PC-3 (cell line): ENCODE data around the gene GAD1. TPM values are rescaled to one million over a fixed set of nuclear protein-coding genes. Genes with fewer than 3 reads are reported as not detected.

Experiments
- ATAC-seq: fragments of 200-7000 bp; cut with Tn5 transposase; 2 replicates; pipeline ENCODE4 v1.9.1; 2020; ENCODE audit warnings: mild to moderate bottlenecking, moderate library complexity
- BruUV-seq: library from RNA; stranded (reverse); fragments of 400-500 nt; replicated peaks from 2 replicates; lab custom pipeline; 2021; lab: Mats Ljungman, UMichigan
- CTCF ChIA-PET: fragments of 300-600 bp; sonication (Branson Sonifier 250); formaldehyde crosslinking; loops from one replicate; lab custom pipeline; 2022; ENCODE audit warnings: antibody characterized with exemption; lab: Charles Lee
- POLR2A ChIA-PET: fragments of 300-600 bp; sonication (Branson Sonifier 250); formaldehyde crosslinking; loops from one replicate; lab custom pipeline; 2022; ENCODE audit warnings: antibody characterized with exemption; ENCODE audit not compliant: unreplicated experiment; lab: Charles Lee
- DNase-seq: peaks from one replicate; pipeline ENCODE4 v3.0.0-alpha.2; 2015
- H2AFZ ChIP-seq: fragments of 300-600 bp; sonication (generic); 2 replicates; pipeline ENCODE4 v1.6.0; 2016; ENCODE audit warnings: antibody characterized with exemption, low read length
- H3F3A ChIP-seq: fragments of 300-600 bp; sonication (generic); one replicate; pipeline ENCODE4 v1.6.0; 2017; ENCODE audit warnings: antibody characterized with exemption, low read length, control low read depth, mild to moderate bottlenecking; ENCODE audit not compliant: unreplicated experiment
- H3K27ac ChIP-seq: fragments of 300-600 bp; sonication (generic); 2 replicates; pipeline ENCODE4 v1.5.1; 2016; ENCODE audit warnings: mild to moderate bottlenecking, low read length
- H3K27me3 ChIP-seq: fragments of 300-600 bp; sonication (generic); 2 replicates; pipeline ENCODE4 v1.6.1; 2016; ENCODE audit warnings: low read length, mixed read lengths
- H3K36me3 ChIP-seq: fragments of 300-600 bp; sonication (generic); 2 replicates; pipeline ENCODE4 v1.6.1; 2016; ENCODE audit warnings: low read depth, mixed run types, low read length, mixed read lengths
- H3K4me1 ChIP-seq: fragments of 300-600 bp; sonication (generic); 2 replicates; pipeline ENCODE4 v1.5.1; 2016; ENCODE audit warnings: low read length; ENCODE audit not compliant: insufficient read depth
- H3K4me2 ChIP-seq: fragments of 300-600 bp; sonication (generic); 2 replicates; pipeline ENCODE4 v1.6.0; 2016; ENCODE audit warnings: low read length
- H3K4me3 ChIP-seq: fragments of 300-600 bp; sonication (generic); 2 replicates; pipeline ENCODE4 v1.5.1; 2016; ENCODE audit warnings: mild to moderate bottlenecking, low read length, mixed read lengths
- H3K79me2 ChIP-seq: fragments of 300-600 bp; sonication (generic); 2 replicates; pipeline ENCODE4 v1.6.1; 2017; ENCODE audit warnings: low read length, mixed read lengths
- H3K9ac ChIP-seq: fragments of 300-600 bp; sonication (generic); 2 replicates; pipeline ENCODE4 v1.6.0; 2016; ENCODE audit warnings: mild to moderate bottlenecking, low read length
- H3K9me2 ChIP-seq: fragments of 300-600 bp; sonication (generic); replicated peaks from 2 replicates; pipeline ENCODE4 v1.6.1; 2016; ENCODE audit warnings: mixed run types, low read length, mixed read lengths
- H3K9me3 ChIP-seq: fragments of 300-600 bp; sonication (generic); 2 replicates; pipeline ENCODE4 v1.6.1; 2016; ENCODE audit warnings: low read length, mixed read lengths
- H4K20me1 ChIP-seq: fragments of 300-600 bp; sonication (generic); 2 replicates; pipeline ENCODE4 v1.6.1; 2016; ENCODE audit warnings: low read length, mixed read lengths
- EZH2 ChIP-seq: fragments of 300-600 bp; sonication (generic); IDR thresholded peaks from one replicate; pipeline ENCODE4 v1.6.1; 2017; ENCODE audit warnings: antibody characterized with exemption, mild to moderate bottlenecking, low read length; ENCODE audit not compliant: unreplicated experiment
- EZH2phosphoT487 ChIP-seq: fragments of 300-600 bp; sonication (generic); IDR thresholded peaks from 2 replicates; pipeline ENCODE4 v1.6.1; 2018; ENCODE audit warnings: mild to moderate bottlenecking, antibody characterized with exemption, low read length, borderline replicate concordance
- intact Hi-C: fragments of 100-400 bp; cut with micrococcal nuclease; formaldehyde crosslinking; loops from 2 replicates; pipeline ENCODE4 v1.9.0; 2023
- total RNA-seq: library from RNA; depleted of rRNA; stranded (reverse); fragments of >200 nt; gene quantifications from 2 replicates; pipeline ENCODE4 v1.2.3, GENCODE V29; 2014
- TF ChIP-seq, protein P1 (sequence below): fragments of 300-600 bp; sonication (generic); conservative IDR thresholded peaks from 2 replicates; pipeline ENCODE4 v1.5.1; 2017; ENCODE audit warnings: antibody characterized with exemption, low read depth, mild to moderate bottlenecking, low read length

Gene GAD1
- total RNA-seq, 1 experiment from 2014 or later = 10.6 TPM

DNA sequence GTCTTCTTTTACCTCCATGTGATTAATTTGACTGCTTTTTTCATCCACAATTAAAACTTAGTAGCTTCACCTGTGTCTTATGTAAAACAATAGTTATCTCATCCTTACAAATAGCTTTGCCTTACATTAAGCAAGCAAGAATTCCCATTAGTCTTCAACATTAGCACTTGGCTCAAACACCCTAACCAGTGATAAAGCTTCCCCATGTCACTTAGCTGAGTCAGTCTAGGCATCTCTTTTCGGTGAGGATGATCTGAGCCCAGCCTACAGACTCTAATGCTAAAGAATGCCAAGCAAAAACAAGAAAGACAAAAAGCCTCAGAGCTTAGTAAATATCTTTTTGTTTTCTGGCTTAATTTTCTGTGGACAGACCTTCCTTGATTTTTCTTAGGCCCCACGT is 26.1 kb downstream of the GAD1 start:
- Histone ChIP-seq H3K9me3 (no peaks in the 10 kb centered on the region), H3K4me2 (peak overlapping the region; percentile 12), H2AFZ (no peak overlapping the region), H3K4me3 (no peak overlapping the region), H4K20me1 (no peaks in the 10 kb centered on the region), H3K36me3 (no peaks in the 10 kb centered on the region), H3K27me3 (no peaks in the 10 kb centered on the region), H3K27ac (no peak overlapping the region), H3K9me2 (no peaks in the 10 kb centered on the region), H3F3A (no peaks in the 10 kb centered on the region), H3K9ac (no peak overlapping the region), H3K4me1 (peaks cover 24% of the 10 kb centered on the region), H3K79me2 (no peaks in the 10 kb centered on the region)
- intact Hi-C loops = loop anchor here (2.0 kb wide), 2 partner anchors 26 to 30 kb away; partner anchors contain the start of gene GAD1
- POLR2A ChIA-PET = interaction anchor here (0.6 kb wide), 1 partner anchor 1245 kb away, joined by 19 read pairs; no protein-coding TSS in a partner anchor
- BruUV-seq = no TSS peak
- ATAC-seq = peak; percentile 26; the same call in 1 of the 2 replicates
- TF ChIP-seq, protein P1, sequence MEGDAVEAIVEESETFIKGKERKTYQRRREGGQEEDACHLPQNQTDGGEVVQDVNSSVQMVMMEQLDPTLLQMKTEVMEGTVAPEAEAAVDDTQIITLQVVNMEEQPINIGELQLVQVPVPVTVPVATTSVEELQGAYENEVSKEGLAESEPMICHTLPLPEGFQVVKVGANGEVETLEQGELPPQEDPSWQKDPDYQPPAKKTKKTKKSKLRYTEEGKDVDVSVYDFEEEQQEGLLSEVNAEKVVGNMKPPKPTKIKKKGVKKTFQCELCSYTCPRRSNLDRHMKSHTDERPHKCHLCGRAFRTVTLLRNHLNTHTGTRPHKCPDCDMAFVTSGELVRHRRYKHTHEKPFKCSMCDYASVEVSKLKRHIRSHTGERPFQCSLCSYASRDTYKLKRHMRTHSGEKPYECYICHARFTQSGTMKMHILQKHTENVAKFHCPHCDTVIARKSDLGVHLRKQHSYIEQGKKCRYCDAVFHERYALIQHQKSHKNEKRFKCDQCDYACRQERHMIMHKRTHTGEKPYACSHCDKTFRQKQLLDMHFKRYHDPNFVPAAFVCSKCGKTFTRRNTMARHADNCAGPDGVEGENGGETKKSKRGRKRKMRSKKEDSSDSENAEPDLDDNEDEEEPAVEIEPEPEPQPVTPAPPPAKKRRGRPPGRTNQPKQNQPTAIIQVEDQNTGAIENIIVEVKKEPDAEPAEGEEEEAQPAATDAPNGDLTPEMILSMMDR = no peak
- no peak for TF ChIP-seq EZH2phosphoT487
- DNase-seq = peak; percentile 38
- CTCF ChIA-PET = interaction anchor here (0.6 to 1.2 kb wide), 2 partner anchors 31 to 86 kb away, joined by 3 to 4 read pairs; no protein-coding TSS in a partner anchor

GRCh38 chr2:170843656-170844055 is 27.0 kb downstream of the GAD1 start:
- no peak for TF ChIP-seq EZH2
- TF ChIP-seq, protein P1 = no peak
- no peak for TF ChIP-seq EZH2phosphoT487
- Histone ChIP-seq H3K4me3 (no peak overlapping the region), H3F3A (no peaks in the 10 kb centered on the region), H3K9me2 (no peaks in the 10 kb centered on the region), H3K4me2 (peak overlapping the region; percentile 12), H3K9ac (no peak overlapping the region), H3K36me3 (no peaks in the 10 kb centered on the region; the same call in 1 of the 2 replicates), H3K27me3 (no peaks in the 10 kb centered on the region), H3K79me2 (no peaks in the 10 kb centered on the region), H3K27ac (0 out of 2 replicates have a peak overlapping the region, but pooled peaks have one; percentile 6), H2AFZ (no peak overlapping the region), H3K4me1 (peaks cover 24% of the 10 kb centered on the region), H4K20me1 (no peaks in the 10 kb centered on the region), H3K9me3 (no peaks in the 10 kb centered on the region)
- peak; percentile 94 for DNase-seq
- POLR2A ChIA-PET = interaction anchor here (0.6 kb wide), 2 partner anchors 466 to 1246 kb away, joined by 3 to 19 read pairs; no protein-coding TSS in a partner anchor
- CTCF ChIA-PET = interaction anchor here (0.6 kb wide), 2 partner anchors 30 to 42 kb away, joined by 3 read pairs; no protein-coding TSS in a partner anchor
- intact Hi-C loops = loop anchor here (2.0 kb wide), 2 partner anchors 27 to 29 kb away; partner anchors contain the start of gene GAD1
- ATAC-seq = peak; percentile 100
- no TSS peak for BruUV-seq

- TF ChIP-seq EZH2phosphoT487 (no peak), EZH2 (no peak)
- TF ChIP-seq, protein P1 = peak; percentile 48; the same call in 1 of the 2 replicates
- Histone ChIP-seq H3K36me3 (no peaks in the 10 kb centered on the region; the same call in 1 of the 2 replicates), H3F3A (no peaks in the 10 kb centered on the region), H2AFZ (no peak overlapping the region), H4K20me1 (no peaks in the 10 kb centered on the region), H3K9me2 (no peaks in the 10 kb centered on the region), H3K9ac (no peak overlapping the region), H3K4me1 (peaks cover 24% of the 10 kb centered on the region), H3K9me3 (no peaks in the 10 kb centered on the region), H3K4me2 (no peak overlapping the region), H3K27ac (no peak overlapping the region), H3K4me3 (no peak overlapping the region), H3K27me3 (no peaks in the 10 kb centered on the region), H3K79me2 (no peaks in the 10 kb centered on the region)
- intact Hi-C loops = no loop called here
- ATAC-seq = no peak
- ChIA-PET POLR2A (no interaction called here), CTCF (interaction anchor here (1.1 kb wide), 1 partner anchor 27 kb away, joined by 5 read pairs; no protein-coding TSS in a partner anchor)
- no TSS peak for BruUV-seq
- no peak for DNase-seq
Measured at GRCh38 chr2:170845343-170845742, 28.7 kb downstream of the GAD1 start.
